Karpas-422 (cell line): ENCODE measurements around the gene DMRTA1. TPM values are rescaled to one million over a fixed set of nuclear protein-coding genes. Genes with fewer than 3 reads are reported as not detected.
"Not testable (repeated sequence)": the region's sequence is repeated elsewhere in the genome, so short reads cannot be mapped to it uniquely, and the experiment has no call there.

ENCODE experiments used
- DNase-seq: peaks from one replicate; pipeline ENCODE4 v3.0.0-alpha.2; 2015
- H2AFZ ChIP-seq: fragments of 200-600 bp; sonication (generic); 2 replicates; pipeline ENCODE4 v1.6.1; 2014; ENCODE audit warnings: antibody characterized with exemption, low read length, mixed read lengths
- H3K27ac ChIP-seq: fragments of 200-600 bp; sonication (generic); 2 replicates; pipeline ENCODE4 v1.5.1; 2014; ENCODE audit warnings: mild to moderate bottlenecking, low read length, moderate library complexity
- H3K27me3 ChIP-seq: fragments of 200-600 bp; sonication (generic); 2 replicates; pipeline ENCODE4 v1.6.1; 2014; ENCODE audit warnings: low read length, mixed read lengths
- H3K36me3 ChIP-seq: fragments of 200-600 bp; sonication (generic); 2 replicates; pipeline ENCODE4 v1.6.1; 2014; ENCODE audit warnings: low read length, mixed read lengths; ENCODE audit not compliant: insufficient read depth
- H3K4me1 ChIP-seq: fragments of 200-600 bp; sonication (generic); 2 replicates; pipeline ENCODE4 v1.6.1; 2014; ENCODE audit warnings: mild to moderate bottlenecking, low read length, mixed read lengths
- H3K4me2 ChIP-seq: fragments of 200-600 bp; sonication (generic); 2 replicates; pipeline ENCODE4 v1.6.1; 2014; ENCODE audit warnings: low read length, low read depth, mild to moderate bottlenecking; ENCODE audit not compliant: poor library complexity, severe bottlenecking
- H3K4me3 ChIP-seq: fragments of 200-600 bp; sonication (generic); 2 replicates; pipeline ENCODE4 v1.5.1; 2014; ENCODE audit warnings: mild to moderate bottlenecking, antibody characterized with exemption, low read length, mixed read lengths
- H3K79me2 ChIP-seq: fragments of 200-600 bp; sonication (generic); 2 replicates; pipeline ENCODE4 v1.6.1; 2014; ENCODE audit warnings: mild to moderate bottlenecking, low read length, mixed read lengths
- H3K9ac ChIP-seq: fragments of 200-600 bp; sonication (generic); 2 replicates; pipeline ENCODE4 v1.6.0; 2014; ENCODE audit warnings: low read length
- H3K9me2 ChIP-seq: fragments of 200-600 bp; sonication (generic), shearing (Covaris generic); replicated peaks from 2 replicates; pipeline ENCODE4 v1.6.0; 2014; ENCODE audit warnings: mild to moderate bottlenecking, low read length, moderate library complexity; ENCODE audit not compliant: insufficient read depth
- H3K9me3 ChIP-seq: fragments of 300-700, 200-600 bp; sonication (generic); 2 replicates; pipeline ENCODE4 v1.6.1; 2014; ENCODE audit warnings: low read length, mixed read lengths
- H4K20me1 ChIP-seq: fragments of 200-600 bp; sonication (generic); 2 replicates; pipeline ENCODE4 v1.6.1; 2014; ENCODE audit warnings: mild to moderate bottlenecking, antibody characterized with exemption, low read length, low read depth; ENCODE audit not compliant: insufficient read depth
- total RNA-seq: library from RNA; depleted of rRNA; stranded (reverse); fragments of >200 nt; shearing (Covaris generic); gene quantifications from 2 replicates; pipeline ENCODE4 v1.2.3, GENCODE V29; 2014; ENCODE audit warnings: low replicate concordance

The DMRTA1 gene
- total RNA-seq, 1 experiment from 2014 or later: not detected

GRCh38 chr9:22483528-22484070 is 37.0 kb downstream of the DMRTA1 start:
- no peak overlapping the region for H3K4me2 ChIP-seq
- no peak overlapping the region for H2AFZ ChIP-seq
- no peaks in the 10 kb centered on the region for H3K9me2 ChIP-seq
- H3K79me2 ChIP-seq: no peaks in the 10 kb centered on the region
- H3K9ac ChIP-seq: no peak overlapping the region
- H3K36me3 ChIP-seq: no peaks in the 10 kb centered on the region
- no peak for DNase-seq
- H3K4me3 ChIP-seq: no peak overlapping the region
- H3K27ac ChIP-seq: no peak overlapping the region
- H3K4me1 ChIP-seq: no peaks in the 10 kb centered on the region
- no peaks in the 10 kb centered on the region for H3K27me3 ChIP-seq
- no peaks in the 10 kb centered on the region for H4K20me1 ChIP-seq
- no peaks in the 10 kb centered on the region for H3K9me3 ChIP-seq

- H3K9me3 ChIP-seq, H3K27ac ChIP-seq, H3K79me2 ChIP-seq, H4K20me1 ChIP-seq, H3K9me2 ChIP-seq, H3K9ac ChIP-seq, H3K4me3 ChIP-seq, DNase-seq, H3K27me3 ChIP-seq, H3K4me2 ChIP-seq, H2AFZ ChIP-seq, H3K36me3 ChIP-seq, H3K4me1 ChIP-seq: not testable (repeated sequence)
These were observed 49.6 kb downstream of the DMRTA1 start for GRCh38 chr9:22496197-22496596.
